GM19397 (cell line): ENCODE data around the gene HDAC4.

Experiments used
- ATAC-seq: cut with Tn5 transposase; IDR thresholded peaks from one replicate; pipeline ENCODE4 v1.9.1; 2021; ENCODE audit warnings: mild to moderate bottlenecking, moderate library complexity; ENCODE audit not compliant: unreplicated experiment

HDAC4 gene

GRCh38 chr2:239024226-239024625, 376.6 kb downstream of the HDAC4 start:
- ATAC-seq = no peak

DNA sequence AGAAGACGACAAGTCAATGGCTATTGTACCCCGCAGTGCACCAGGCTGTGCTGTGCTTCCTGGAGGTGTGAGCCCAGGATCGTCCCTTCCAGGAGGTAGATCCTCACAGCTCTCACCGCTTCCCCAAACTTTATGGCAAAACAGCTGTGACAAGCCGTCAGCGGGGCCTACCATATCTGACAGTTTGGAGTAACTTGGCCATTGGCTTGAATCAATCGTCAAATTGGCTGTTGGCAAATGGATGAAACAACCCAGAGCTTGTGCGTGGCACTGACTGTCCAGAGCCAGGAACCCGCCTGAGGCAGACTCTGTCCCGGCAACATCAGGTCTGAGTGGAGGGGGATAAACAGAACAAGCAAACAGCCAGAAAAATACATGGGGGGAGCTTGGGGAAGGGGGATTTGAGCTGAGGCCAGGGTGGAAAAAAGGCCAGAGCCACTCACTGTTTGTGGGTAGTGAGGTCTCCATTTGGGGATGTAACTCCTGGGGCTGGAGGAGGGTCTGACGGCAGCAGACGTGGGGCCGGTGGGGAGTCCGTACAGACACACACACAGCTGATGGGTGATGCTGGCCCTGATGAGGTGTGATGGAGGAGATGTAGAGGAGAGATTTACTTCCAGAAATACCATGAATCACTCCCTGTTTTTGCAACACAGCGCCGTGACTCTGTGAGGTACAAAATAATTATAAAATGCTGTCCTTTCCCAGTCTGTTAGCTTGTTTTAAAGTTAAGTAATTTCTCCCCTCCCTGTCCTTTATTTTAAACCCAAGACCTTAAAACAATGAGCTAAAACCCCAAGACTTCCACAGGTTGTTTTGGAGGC, 378.2 kb downstream of the HDAC4 start:
- ATAC-seq = no peak

DNA sequence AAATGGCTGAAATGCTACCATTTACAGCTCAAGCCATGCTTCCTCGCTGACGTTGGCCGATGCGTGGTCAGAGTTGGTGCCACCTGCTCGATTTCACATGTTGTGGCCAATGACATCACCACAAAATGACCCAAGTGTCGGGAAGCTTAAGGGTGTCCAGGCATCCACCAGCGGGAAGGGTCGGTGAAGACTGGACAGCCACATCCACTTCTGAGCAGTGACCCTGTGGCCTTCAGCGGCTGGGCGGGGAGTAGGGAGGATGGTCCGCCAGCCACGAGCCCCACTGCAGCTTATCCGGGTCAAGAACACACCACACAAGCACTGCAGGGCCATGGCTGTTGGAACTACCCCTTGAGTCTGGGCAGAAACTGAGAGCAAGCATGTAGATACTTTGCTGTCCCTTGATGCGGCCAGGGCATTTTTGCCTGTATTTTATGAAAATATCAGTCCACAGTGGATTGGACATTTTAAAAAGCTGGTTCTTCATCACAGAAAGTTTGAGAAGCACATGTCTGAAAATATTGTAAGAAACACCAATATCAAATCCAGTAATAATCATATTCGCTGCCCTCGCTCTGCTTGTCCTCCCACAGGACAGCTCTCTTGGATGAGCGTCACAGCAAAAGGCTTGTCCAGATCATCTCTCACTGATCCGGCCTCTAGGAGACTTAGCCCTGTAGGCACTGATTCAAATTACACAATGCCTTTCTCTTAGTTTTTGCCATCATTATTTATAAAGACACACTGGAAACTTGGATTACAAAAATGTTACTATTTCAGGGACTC, 379.0 kb downstream of the HDAC4 start:
- ATAC-seq = no peak

DNA sequence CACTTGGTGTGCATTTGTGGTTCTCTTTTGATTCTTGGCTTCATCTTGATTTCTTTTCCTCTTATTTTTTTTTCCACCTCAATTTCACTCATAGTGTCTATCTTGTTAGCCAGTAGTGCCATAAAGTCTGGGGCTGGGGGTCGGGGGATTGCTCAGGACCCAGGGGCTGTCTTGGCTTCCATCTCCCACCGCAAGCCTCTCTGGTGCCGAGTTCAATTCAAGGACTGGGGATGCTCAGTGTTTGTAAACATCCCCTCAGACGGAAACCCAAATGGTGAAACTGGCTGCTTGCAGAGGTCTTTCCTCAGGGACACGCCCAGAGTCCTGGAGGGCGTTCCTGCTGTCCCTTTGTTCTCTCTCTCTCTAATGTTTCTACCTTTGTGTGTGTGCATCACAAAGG, 379.6 kb downstream of the HDAC4 start:
- ATAC-seq = no peak

- no peak for ATAC-seq
These were observed 380.2 kb downstream of the HDAC4 start for GRCh38 chr2:239020541-239021041.

- no peak for ATAC-seq
These were observed 381.6 kb downstream of the HDAC4 start for GRCh38 chr2:239019183-239019581.

DNA sequence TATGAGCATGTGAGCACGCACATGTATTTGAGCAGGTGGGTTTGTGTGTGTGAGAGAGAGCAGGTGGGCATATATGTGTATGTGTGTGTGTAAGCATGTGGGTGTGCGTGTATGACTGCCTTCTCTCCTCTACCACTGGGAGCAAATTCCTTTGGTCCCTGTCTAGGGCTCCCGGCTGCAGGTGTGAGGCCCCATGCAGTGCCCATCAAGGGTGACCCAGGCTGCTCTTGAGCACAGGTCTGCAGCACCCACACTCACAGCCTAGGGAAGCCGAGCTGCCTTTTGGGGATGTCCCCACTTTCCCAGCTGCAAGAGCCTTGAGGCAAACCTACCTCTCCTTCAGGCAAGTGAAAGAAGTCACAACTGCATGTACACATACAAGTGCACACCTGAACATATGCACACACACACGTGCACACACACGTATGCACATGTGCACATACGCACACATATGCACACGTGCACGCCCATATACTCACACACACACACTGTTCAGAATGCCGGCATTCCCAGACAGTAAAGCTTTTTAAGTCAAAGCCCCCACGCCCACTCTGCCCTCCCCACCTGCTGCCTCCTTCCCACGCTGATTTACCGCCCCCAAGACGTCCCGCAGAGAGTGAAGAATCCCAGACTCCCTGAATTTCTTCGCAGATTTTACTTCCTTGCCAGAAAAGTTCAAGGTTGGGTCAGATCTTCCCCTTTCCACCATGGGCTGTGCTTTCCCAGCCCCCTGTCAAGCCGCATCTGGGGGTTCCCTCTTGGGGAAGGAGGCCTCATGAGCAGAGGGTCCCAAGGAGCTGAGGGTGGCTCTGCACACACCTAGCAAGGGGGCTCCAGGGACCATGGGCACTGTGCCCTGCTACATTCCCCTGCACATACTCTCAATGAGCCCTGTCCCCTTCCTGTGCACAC, 382.3 kb downstream of the HDAC4 start:
- no peak for ATAC-seq

GRCh38 chr2:239017491-239018098, 383.2 kb downstream of the HDAC4 start:
- ATAC-seq = no peak

DNA sequence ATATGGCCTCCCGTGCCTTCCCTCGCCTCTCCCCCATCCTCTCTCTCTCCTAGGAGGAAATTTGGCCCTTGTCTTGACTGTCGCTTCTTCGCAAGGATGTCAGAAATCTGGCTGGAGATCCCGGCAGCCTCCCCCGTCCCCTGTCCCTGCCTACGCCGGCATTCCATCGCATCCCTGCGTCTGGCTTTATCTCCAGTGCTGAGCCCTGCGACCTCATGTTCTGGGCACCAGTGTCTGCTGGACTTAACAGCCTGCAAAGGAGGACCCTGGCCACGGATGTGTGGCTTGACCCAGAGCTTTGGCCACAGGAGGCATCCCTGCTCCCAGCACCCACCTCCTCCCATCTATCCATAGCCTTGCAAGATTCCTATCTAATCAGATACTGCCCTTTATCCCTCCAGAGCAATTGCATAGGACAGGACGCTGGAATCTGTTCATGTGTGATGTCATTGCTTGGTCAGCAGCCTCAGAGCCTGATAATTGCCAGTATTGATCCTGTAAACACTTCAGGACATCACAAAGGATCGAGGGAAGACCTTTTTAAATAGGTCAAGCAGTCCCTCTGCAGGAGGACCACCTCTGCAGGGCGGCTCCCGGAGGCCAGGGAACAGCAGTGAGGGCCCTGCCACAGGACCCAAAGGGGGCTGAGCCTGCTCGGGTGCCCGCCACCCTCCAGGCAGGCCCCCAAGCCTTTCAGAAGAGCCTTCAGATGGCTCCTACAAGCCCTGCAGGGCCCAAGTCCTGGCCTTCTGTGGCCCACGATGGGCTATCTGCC, 384.7 kb downstream of the HDAC4 start:
- ATAC-seq = no peak

- ATAC-seq = no peak
These were observed 385.5 kb downstream of the HDAC4 start for GRCh38 chr2:239015218-239015900.

DNA sequence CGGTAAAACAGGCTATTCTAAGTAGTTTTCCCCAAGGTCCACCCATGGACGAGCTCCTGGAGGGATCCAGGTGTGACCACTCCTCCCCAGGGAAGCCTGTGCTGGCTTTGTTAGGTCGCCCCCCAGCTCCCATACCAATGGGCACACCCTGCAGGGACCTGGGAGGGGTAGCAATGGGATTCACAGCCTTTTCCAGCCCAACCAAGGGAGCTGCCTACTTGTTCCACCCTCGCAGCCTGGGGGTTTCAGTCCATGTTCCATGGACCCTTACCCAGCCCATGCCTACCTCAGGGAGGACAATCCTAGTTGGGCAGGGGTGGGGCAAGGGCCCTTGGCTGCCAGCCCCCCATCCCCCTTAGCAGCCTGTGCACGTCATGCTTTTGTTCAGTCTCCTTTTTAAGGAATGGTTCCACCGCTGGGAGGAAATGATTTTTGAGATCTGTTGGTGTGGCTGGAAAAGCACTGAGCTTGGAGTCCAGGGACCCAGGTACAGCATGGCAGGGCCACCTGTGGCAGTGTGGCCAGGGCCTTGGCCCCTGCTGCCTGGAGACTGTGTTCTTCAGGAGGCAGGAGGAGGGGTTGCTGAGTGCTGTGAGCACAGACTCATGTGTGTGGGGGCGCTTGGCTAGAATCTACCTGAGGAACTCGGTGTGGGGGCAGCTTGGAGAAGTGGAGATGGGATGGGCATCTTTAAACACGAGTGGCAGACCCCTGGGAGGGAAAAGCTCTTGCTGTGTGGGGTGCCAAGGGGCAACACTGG, 386.2 kb downstream of the HDAC4 start:
- no peak for ATAC-seq

DNA sequence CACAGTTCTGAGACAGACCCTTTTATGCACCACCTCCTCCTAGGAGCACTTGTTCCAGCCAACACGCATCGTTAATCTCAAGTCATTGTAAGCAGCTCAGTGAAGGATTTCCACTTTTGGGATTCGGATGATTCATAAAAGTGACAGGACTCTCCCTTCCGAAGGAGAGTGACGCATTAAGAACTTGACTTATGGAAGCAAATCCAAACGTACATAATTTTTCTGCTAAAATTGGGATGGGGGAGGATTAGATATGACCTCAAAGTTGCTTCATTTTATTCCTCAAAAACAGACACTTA, 387.2 kb downstream of the HDAC4 start:
- ATAC-seq = no peak

DNA sequence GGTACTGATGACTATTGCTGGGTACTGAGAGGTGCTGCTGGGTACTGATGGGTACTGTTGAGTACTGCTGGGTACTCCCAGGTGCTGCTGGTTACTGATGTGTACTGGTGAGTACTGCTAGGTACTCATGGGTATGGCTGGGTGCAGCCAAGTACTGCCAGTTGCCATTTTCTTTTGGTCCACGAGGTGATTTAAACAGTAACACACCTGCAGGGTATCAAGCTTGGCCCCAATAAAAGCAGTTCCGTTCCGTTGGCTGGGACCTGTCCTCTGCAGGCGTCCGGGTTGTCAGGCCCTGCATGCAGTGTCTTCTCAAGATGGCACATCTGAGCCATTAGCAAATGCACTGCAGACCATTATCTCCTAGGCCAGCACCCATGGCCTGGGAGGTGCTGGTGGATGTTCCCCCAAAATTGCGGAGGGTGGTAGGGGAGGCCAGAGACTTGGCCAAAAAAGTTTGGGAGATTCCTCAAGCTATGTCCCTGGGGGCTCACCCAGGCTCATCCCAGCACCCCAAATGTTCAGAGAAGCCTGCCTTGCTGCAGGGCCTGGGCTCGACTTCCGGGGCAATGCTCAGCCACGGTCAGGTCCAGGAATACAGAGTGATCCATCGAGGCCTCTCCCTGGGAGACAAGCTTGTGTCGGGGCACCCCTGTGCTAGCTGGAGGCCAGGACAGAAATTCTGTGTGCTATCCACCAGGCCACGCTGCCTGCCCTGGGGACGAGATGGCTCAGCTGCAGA, 387.7 kb downstream of the HDAC4 start:
- ATAC-seq = no peak

DNA sequence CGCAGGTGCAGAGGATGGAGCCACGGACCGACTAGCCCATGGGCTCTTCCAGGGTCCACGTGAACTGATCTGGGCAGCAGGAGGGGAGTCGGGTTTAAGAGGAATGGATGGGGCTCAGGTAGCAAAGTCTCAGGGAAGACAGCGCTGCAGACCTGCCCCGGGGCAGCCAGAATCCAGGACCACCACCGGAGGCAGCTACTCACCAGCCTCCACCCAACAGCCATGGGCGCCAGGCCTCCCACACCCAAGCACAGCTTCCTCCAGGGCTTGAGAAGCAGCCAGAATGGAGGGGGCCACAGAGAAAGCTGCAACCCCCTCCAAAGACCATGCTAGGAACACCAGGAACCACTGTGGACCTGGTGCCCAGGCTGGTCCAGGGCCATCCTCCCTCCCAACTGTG, 388.6 kb downstream of the HDAC4 start:
- ATAC-seq = no peak

DNA sequence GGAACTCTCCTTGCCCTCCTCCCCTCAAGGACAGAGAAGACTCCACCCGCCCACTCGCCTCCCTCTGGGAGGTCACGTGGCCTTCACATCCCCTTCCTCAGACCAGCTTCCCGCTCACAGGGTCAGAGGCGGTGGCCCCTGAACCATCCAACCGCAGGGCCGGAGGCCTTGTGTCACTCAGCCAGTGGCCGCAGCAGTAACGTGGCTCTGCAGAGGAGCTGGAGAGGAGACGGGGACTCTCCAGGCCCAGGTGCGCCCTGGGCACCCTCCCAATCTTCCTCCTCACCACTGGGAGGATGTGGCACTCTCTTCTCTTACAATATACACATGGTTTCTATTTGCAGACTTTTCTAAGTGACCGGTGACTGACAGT, 391.2 kb downstream of the HDAC4 start:
- ATAC-seq = no peak

DNA sequence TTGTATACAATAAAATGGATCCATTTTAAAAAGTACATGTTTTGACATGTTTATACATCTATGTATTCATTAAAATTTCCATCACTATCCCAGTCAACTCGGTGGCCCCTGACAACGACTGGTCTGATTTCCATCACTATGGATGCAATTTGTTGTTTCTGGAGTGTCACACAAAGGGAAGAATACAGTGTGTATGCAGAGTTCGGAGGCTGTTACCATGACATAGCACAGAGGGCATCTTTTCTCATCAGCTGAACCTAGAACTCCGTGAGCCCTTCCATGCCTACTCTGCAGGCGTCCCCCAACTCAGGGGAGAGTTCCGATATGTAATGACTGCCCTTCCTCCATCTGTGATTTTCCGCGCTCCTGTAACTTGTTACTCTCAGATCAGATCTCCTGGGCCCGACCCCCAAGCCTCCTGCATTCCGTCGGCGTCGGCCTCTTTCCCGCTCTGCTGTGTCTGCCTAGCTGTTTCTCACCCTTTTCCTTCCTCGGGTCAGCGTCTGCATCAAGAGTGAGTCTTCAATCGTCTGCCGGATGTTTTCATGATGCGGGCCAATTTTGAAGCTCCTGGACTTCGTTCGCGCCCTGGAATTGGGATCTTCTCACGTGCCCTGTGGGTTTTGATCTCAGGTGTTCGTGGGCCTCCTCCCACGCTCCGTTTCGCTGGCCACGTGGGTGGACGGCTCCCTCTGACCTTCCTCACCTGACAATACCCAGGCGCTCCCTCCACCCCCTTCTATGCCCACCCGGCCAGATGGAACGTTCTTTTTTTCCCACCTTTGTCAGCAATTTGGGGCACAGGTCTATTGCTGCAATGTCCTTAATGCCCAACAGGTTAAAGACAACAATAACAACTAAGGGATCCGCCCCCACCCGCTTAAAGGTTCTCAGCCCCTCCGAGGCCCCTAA, 391.9 kb downstream of the HDAC4 start:
- ATAC-seq = no peak

DNA sequence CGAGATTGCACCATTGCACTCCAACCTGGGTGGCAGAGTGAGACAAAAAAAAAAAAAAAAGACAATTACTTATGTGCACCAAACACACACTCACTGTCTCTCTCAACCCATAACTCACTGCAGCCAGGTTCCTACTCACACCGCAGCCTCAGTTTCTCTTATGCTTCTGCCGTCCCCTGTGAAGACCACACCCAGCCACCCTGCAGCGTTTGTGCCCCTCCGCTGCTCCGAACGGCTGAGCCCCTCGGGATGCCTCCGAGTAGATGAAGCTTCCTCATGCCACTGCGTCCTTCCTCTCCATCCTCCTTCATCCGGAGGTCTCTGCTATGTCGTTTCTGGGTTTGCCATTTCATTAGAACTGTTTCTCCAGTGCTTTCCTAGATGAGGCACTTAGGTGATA, 392.8 kb downstream of the HDAC4 start:
- ATAC-seq = no peak
